ENCODE results near the gene POLG. TPM values are rescaled to one million over a fixed set of nuclear protein-coding genes. Genes with fewer than 3 reads are reported as not detected.
A peak's percentile ranks its signal among the peaks of the same experiment; 100 is the strongest.

POLG gene
- polyA plus RNA-seq, 3 donors, result 47.8 to 50.2 (median 48.0) TPM

DNA sequence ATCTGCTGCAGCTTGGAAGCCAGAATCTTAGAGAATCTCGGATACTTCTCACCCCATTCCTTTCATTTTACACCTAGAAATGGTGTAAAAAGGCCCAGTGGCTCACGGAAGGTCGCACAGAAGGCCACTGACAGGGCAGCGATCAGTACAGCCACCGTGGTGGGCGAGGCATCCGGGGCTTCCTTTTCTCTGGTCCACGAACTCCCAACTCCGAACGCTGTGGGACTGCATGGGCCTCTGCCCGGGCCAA, 36.3 kb upstream of the POLG start:
- no peak for DNase-seq (ENCODE audit: low read depth in 3 of 3, low spot score in 2 of 3)

DNA sequence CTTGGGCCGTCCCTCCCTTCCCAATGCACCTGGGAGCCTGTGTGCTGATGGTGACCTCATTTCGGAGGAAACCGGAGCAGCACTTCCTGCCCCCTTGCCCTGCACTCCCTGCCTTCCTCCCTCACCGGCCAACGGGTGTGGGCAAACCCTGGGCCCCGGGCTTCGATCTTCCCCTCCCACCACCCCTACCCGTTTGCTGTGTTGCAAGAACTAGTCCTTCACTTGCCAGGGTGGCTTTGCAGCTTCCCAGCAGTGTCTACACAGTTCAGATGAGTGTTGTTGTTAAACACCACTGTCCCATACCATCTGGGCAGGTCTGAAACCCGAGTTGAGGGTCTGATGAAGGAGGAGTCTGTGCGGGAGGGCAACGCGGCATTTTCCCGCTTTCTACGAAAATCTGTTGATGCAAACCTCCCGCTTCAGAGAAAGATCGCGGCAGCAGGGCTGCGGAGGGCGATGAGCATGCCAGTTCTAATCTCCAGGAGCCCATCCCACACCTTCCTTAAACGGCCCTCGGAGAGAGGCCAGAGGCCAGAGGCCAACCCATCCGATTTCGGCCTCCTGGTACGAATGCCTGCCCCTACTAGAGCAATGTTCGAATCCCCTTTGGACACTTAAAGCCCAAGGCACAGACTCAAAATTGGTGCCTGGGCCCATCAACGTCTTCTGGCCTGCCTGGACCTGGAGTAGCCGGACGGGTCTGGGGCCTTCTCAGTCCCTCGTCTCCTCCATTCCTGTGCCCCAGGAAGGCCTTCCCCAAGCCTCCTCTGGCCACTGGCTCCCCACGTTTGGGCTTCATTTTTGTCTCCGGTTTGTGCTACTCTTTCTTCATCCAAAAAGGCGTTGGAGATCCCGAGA, 35.7 kb upstream of the POLG start:
- DNase-seq (ENCODE audit: low read depth in 3 of 3, low spot score in 2 of 3), result no peak

DNA sequence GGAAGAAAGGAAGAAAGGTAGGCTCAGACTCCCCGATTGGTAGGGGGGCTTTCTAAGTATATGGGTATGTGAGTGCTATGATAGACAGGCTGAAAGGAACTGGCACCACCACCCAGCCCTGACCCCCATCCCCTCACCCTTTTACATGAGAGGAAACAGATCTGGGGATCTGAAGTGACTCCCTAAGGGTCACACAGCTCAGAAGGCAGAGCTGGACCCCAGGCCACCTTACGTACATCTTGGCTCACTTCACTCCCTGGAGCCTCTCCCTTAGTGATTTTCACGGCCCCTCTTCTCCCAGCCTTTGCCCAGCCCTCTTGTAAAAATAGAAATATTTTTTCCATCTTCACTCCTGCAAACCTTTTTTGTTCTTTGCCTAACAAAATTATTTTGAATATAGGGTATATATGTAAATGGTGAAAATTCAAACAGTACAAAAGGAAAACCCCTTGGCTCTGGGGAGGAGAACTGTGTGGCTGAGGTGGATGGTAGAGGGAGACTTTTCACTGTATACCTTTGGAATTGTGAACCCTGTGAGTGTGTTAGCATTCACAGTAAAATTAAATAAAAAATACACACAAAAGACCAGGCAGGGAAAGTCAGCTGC, 34.8 kb upstream of the POLG start:
- no peak for DNase-seq (ENCODE audit: low read depth in 3 of 3, low spot score in 2 of 3)

DNA sequence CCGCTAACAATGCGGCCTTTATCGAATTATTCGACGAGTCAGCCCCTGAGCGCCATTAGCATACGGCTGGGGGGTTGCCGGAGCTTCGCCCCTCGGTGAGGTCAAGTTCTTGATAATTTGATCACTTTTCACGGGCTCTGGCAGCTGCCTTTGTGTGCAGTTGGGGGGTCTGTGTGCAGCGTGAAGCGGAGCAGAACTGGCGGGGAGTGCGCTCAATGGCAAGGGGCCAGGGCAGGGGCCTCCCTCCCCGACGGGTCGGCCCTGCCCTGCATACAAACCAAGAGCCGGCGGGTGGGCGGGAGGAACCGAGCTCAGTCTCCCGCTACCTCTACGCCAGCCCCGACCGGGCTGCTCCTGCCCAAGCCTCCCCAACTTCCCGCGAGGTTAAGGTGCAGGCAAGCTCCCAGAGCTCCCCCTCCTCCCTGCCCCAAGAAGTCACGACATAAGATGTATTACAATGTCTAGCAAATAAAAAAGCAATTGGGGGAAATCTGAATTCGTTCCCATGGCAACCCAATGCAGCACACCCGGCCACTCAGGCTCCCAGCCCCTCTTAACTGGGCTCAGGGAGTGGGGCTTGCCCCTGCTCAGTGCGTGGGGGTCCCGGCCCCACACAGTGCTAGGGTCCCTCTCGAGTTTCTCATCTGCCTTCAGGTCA, 34.1 kb upstream of the POLG start:
- DNase-seq (ENCODE audit: low read depth in 3 of 3, low spot score in 2 of 3), result no peak

DNA sequence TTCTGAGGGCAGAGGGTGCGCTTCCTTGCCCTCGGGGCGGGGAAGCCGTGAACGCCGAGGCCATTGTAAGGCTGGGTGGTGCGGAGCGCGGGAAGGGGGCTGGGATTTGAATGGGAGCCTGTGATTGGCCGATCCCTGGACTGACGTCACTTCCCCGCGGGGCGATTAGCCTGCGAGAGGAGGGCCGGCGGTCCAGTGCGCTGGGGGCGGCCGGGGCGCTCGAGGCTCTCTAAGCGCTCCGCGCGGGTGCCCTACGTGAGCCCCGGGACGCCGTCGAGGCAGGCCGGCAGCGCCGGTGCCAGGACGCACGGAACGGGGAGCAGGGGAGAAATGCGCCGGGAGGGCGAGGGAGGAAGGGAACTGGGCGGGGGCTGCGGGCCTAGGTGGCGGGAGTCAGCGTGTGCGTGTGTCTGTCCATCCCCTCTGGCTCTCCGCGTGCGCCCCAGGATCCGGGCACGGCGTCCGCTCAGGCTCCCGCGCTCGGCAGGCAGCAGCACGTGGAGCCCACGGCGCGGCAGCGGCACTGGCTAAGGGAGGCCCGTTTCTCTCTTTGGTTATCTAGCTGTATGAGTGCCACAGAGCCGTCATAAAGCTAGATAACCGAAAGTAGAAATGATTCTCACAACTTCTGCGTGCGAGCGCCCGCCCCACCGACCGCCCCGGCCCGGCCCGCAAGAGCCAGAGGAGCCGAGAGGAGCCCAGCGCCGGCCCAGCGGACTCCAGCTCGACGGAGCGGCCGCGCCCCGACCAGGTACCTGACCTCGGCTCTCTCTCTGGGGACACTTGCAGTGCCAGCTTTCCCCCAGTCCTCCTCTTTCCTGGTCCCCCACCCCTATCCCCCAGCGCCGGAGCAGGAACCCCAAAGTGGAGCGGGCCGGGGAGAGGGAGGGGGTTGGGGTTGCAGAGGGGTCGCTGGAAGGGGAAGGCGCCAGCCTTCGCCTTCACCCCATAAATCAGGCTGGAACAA, 33.1 kb upstream of the POLG start:
- DNase-seq (ENCODE audit: low read depth in 3 of 3, low spot score in 2 of 3), result no peak

DNA sequence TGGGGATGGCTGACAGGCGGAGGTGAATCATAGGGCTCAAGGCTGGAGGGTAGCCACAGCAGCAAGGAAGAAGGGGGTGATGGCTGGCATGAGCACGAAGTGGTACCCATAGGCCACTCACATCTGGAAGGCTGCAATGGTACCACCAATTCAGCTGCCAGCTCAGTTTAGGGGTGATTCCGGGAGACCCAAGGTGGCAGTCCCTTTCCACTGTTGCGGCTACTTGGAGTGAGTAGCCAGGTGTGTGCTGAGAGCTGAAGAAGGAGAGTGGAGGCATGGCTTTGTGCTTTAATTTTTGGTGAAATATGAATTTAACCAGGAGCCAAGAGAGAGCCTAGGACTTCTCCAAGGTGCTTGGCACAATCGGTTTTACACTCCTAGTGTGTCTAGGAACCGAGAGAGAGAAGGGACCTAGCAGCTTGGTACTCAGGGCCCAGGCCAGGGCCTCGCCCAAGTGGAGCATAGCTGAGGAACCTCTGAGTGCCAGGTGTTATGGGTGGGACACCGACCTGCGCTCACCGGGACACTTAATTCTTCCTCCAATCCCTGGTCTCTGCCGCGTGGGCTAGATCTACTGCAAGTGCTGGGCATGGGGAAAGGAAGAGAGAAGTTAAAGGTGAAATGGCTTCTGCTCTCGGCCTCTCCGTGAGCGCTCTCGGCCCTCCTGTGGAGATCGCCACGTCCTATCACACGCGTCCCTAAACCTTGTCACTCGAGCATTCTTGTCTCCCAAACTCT, 32.2 kb upstream of the POLG start:
- no peak for DNase-seq (ENCODE audit: low read depth in 3 of 3, low spot score in 2 of 3)

DNA sequence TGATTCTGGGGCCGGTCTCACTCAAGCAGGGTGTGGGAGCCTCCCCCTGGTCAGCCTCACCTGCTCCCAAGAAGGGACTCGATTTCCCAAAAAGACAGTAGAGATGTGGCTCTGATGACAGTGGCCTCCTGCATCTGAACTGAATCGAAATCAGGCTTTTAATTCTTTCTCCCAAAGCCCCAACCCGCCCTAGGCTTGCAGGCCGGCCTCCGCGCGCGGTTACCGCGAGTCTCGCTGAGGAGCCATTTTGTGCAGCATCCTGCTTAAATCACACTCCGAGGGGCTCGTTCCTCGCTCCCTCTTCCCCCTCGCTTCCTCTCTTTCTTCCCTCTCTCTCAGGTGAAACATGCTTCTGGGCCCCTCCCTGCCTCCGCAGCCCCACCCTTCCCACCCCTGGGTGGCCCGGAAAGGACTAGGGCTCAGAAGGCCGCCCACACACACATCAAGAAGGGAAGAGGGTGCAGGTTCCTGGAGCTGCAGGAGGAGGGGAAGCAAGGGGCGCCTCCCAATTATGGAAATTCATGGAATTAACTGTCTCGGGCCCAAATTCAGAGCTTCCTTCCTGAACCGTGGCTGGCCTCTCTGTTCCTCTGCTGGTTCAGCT, 30.9 kb upstream of the POLG start:
- DNase-seq (ENCODE audit: low read depth in 3 of 3, low spot score in 2 of 3), result no peak

DNA sequence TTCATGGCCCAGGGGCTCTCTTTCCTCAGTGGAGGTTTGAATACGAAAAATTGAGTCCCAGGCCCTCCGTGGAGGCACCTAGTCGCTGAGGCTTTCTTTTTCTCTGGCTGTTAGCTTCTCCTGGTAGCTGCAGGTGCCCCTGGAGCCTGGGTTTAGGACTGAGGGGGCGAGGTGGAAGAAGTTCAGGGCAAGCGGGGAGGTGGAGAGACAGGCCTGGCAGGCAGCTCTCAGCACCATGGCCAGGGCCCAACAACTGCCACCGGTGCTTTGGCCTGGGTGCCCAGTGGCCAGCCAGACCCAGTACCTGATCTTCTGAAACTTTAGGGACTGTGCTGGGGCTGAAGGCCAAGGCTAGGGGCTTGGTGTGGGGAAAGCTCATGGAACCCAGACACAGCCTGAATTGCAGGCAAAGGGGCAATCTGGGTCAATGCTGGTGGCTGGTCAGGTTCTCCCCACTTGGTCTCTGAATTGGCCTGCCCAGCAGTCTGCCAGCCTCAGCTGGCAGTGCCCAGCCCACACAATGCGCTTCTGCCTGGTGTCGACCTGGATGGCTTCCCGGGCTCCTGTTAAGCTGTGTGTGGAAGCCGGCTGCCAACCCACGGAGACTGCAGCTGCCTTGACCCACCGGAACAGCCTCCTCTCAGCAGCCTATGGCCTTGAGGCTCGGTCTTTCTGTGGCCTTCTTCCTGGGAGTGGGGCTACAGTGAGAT, 30.3 kb upstream of the POLG start:
- no peak for DNase-seq (ENCODE audit: low read depth in 3 of 3, low spot score in 2 of 3)

DNA sequence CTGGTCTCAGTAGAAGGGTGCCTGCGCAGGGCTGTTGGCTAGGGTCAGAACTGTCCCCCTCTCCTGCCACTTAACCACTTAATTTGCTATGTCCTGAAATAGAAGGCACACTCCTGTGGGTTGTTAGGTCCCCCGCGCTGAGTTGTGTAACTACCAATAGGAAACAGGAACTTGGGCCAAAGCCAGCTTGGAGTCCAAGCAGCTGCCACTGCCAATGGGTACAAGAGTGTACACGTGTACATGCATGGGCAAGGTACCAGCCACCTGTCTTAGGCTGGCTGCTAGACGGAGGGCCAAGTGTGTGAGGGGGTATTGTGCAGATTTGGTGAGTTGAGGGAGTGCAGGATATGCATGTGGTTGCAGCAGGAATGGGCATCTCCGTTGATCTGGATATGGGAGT, 29.7 kb upstream of the POLG start:
- DNase-seq (ENCODE audit: low read depth in 3 of 3, low spot score in 2 of 3), result no peak

DNA sequence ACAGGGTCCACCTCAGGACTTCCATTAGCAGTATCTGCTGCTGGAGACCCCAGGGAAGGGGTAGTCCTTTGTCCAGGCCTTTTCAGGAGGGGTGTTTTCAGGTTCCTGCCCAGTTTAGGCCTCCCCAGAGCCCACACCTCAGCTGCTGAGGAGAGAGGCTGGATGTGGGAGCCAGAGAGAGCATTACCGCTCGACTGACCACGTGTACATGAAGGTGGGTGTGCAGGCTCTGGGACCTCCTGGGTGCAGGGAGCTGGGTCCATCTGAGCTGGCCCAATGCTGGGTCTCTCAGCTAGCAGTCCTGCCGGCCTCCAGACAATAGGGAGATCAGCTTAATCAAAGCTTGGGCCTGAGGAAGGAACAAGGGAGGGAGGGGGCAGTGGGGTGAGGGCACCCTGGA, 29.1 kb upstream of the POLG start:
- no peak for DNase-seq (ENCODE audit: low read depth in 3 of 3, low spot score in 2 of 3)

DNA sequence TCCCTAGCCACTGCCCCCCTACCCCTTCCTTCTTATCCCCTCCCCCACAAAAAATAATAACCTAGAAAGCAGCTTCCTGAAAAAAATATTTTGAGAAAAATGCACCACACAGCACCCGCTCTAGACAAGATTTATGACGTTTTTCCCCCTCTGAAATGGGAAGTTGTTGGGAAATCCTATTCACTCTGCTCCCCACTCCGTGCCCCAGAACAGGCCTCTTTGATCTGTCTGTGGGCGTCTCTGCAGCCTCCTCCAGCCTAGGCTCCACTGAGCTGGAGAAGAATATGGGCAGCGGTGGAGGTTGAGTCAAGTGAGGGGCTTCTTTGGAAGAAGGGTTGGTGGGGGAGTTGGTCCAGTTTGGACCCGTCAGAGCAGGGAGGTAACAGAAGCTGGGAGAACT, 28.5 kb upstream of the POLG start:
- no peak for DNase-seq (ENCODE audit: low read depth in 3 of 3, low spot score in 2 of 3)

DNA sequence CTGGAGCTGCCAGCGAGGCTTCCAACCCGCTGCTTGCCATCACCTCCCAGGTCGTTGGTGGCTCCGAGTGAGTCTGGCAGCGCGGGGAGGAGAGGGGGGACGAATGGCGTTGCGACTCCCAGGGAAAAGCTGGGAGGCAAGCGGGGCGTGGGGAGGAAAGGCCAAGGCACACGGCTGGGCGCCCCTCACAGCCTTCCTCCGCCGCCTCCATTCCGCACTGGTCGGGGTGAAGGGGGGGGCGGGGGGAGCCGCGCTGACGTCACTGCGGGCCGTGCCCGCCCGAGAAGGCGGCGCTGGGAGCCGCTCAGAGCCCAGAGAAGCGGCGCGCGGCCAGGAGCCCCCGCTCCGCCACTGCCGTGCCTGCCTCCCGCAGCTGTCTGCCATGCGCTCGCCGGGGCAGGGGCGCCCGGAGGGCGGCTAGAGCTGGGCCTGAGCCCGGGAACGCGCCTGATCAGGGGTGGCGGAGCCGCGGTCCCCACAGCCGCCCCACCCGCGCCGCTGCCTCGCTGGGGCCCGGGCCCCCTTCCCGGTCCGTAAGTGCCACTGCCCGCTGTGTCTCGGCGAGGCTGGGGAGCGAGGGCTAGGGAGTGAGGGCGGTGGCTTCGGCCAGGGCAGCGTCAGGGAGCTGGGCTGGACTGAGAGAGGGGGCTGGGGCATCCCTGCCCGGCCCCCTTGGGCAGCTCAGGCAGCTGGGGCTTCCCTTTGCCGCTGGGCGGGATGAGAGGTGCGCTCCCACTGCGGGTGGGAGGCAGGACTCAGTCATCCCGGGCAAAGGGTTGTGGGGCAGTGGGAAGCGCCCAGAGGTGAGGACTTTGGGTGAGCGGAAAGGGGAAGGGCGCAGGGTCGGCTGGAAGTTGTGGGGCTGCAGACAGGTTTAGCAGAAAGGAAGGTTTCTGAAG, 27.8 kb upstream of the POLG start:
- no peak for DNase-seq (ENCODE audit: low read depth in 3 of 3, low spot score in 2 of 3)

DNA sequence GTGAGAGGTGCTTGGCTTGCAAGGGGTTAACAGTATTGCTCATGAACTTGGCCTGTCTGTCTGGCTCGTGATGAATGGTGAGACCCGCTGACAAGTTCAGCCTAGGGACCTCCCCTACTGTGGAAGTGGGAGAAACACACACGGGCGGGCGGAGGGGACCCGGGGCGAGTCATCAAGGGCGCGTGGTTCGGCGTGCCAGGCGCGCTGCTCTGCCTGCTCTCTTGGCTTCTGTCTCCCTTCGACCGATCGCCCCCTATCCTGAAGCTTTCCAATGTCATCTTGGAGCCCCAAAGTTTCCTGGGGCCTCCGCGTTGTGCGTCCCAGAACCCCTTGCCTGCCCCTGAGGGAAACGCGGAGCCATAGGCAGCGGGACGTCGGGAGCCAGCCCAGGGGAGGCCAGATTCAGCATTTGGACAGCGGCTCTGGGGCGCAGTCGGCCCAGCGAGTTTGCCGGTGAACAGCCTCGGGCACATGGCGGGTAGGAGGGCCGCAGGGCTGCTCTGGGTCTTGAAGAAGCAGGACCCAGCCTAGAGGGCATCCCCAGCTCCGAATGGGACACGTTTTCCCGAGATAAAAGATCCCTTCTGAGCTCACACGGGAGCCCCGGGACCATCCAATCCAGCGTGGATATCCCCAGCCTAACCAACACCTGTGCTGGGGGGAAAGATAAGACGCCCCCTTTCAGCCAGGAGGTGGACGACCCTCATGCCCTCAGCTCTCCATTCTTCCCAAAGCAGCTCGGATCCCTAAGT, 27.0 kb upstream of the POLG start:
- DNase-seq (ENCODE audit: low read depth in 3 of 3, low spot score in 2 of 3), result peak in 2 of 3 donors; percentile 47 to 71

DNA sequence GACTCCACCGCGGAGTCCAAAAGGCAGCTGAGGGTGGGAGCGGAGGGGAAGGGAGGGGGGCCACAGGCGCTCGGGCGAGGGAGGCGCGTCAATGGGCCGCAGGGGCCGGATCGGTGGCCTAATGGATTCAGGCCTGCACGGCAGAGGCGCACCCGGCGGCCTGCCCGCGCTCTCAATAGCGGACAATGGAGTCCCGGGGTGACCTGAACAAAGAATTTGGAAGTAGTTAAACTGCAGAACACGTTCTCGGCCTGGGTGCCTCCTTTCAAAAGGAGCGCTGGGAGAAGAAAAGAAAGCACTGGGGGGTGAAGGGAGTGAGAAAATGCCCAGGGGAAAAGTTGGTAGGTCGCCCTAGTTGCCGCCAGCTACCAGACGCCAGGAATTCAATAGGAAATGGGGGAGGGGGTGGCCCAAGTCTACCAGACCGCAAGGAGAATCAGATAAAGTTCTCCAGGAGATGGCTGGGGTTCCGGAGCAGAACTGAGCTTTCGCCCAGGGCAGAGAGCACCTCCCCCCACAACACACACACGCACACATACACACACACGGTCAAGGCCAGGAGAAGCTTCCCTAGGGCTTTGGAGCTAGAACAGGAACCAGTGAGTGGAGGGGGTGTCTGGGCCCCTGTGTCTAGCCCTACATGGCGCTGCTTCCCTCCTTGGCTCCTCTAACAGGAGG, 25.8 kb upstream of the POLG start:
- DNase-seq (ENCODE audit: low read depth in 3 of 3, low spot score in 2 of 3), result no peak

DNA sequence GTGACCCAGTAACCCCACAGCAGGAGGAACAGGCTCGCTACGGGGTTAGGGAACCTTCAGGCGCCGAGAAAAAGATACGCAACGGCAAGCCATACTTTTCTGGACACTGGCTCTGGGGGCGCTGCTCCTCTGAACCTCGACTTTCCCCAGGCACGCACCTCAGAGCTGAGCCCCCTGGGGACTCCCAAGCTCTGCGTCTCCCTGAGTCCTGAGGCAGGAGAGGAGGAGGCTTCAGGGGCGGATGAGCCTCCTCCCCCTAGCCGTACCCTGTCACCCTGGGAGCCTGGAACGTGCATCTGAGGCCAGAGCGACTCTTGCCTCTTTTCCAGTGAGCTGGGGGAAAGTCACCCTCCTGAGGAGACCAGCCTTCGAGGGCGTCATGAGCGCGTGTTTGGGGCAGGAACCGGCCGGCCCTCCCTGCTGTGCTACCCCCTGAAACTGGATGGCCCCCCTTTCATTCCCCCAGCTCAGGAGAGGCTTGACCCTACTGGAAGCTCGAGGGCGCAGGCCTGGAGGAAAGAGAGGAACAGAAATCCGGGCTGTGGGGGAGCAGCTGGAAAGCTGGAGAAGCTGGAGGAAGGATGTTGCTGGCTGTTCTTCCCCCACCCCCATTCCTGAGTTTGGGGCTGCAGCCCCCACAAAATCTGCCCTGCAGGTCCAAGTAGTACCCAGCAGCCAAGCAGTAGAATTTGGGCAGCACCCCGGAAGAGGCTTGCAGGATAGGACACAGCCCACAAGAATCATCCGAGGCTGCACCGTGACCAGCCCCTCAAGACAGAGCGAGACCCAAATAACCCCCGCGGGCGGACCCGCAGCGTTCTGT, 25.1 kb upstream of the POLG start:
- no peak for DNase-seq (ENCODE audit: low read depth in 3 of 3, low spot score in 2 of 3)

DNA sequence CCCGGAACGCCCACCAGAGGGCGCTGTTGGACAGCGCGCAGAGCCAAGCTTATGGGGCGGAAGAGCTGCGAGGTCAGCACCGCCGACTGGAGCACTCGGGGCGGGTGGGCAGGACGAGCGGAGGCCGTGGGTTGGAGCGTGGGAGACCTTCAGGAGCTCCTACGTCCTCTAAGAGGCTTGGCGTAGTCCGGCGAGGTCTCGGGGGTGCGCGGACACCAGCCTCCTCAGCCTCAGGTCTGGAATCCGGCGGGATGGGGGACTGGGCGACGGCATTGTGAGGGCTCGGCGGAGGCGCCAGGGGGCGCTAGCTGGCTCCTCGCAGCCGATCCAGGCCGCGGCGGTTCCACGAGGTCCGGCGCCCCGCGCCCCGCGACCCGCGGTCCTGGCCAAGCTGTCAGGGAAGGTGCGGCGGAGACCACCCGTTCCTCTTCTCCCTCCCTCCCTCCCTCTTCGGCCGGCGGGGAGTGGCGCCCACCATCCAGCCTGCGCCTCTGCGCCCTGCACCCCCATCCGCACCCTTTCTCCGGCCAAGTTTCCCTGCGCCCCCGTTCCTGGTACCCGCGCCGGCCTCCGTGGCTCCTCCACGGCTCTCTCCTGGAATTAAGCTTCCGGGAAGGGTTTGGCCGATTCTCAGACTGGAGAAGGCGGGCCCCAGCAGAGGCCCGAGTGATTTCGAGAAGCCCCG, 24.3 kb upstream of the POLG start:
- peak; percentile 49 to 77 (median 65) for DNase-seq (ENCODE audit: low read depth in 3 of 3, low spot score in 2 of 3)

Measured in right renal cortex interstitium (tissue), 3 donors.